ENCODE measurements around the gene HIVEP2. TPM values are rescaled to one million over a fixed set of nuclear protein-coding genes. Genes with fewer than 3 reads are reported as not detected.

HIVEP2 gene
- total RNA-seq, 1 donor from 2014 or later: 11.7 TPM

DNA sequence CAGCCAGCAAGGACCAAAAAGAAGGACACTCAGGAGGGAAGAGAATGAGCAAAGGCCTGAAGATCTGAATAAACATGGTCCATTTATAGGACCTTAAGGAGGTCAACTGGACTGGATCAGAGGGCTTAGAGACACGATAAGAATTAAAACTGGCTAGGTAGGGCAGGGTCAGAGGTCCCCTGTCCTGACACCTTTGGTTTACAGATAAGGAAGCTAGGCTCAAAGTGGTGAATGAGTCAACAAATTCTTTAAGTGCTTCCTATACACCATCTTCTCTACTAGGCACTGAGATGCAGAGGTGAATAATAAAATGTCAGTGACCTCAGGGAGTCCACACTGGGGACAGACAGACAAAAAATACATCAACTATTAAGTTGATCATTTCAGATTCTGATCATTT lies 70.3 kb downstream of the HIVEP2 start:
- Mint-ChIP-seq H3K27ac (ENCODE audit: unreplicated experiment) (no peak overlapping the region), H3K4me1 (ENCODE audit: low read depth) (peaks cover 29% of the 10 kb centered on the region), H3K4me3 (ENCODE audit: unreplicated experiment) (no peak overlapping the region)

DNA sequence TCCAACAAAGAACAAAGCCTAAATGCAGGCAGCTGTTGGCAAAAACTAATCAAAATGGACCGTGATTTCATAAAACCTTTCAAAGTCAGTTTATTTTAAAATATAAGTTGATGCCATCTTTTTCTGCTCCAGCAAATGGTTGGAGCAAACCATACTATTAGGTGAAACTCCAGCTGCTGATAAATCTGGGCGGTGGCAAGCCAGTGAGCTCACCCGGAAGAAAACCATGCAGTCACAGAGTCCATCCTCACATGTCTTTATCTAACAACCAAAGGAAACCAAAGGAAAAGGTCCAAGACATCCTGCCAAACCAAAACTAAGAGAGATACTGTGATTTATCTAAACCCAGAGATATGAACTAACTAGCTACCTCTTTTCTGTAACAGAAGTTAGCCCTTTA lies 72.6 kb downstream of the HIVEP2 start:
- no peak for TF ChIP-seq CTCF (IDR thresholded peaks at IDR 0.05)
- no peaks in the 10 kb centered on the region for H3K36me3 Mint-ChIP-seq (ENCODE audit: low read depth)
- H3K27ac Mint-ChIP-seq (ENCODE audit: unreplicated experiment): no peak overlapping the region
- H3K9me3 Mint-ChIP-seq (ENCODE audit: low read depth): peaks cover under 1% of the 10 kb centered on the region
- no peak for DNase-seq (ENCODE audit: low spot score)
- peaks cover 29% of the 10 kb centered on the region for H3K4me1 Mint-ChIP-seq (ENCODE audit: low read depth)
- no peaks in the 10 kb centered on the region for H3K27me3 Mint-ChIP-seq (ENCODE audit: low read depth)
- H3K4me3 Mint-ChIP-seq (ENCODE audit: unreplicated experiment): no peak overlapping the region

More for the DNA sequence above, 70.3 kb downstream of the HIVEP2 start:
- H3K36me3 Mint-ChIP-seq (ENCODE audit: low read depth): no peaks in the 10 kb centered on the region
- no peak for DNase-seq (ENCODE audit: low spot score)
- TF ChIP-seq CTCF (IDR thresholded peaks at IDR 0.05): no peak
- peaks cover 3% of the 10 kb centered on the region for H3K9me3 Mint-ChIP-seq (ENCODE audit: low read depth)
- no peaks in the 10 kb centered on the region for H3K27me3 Mint-ChIP-seq (ENCODE audit: low read depth)

DNA sequence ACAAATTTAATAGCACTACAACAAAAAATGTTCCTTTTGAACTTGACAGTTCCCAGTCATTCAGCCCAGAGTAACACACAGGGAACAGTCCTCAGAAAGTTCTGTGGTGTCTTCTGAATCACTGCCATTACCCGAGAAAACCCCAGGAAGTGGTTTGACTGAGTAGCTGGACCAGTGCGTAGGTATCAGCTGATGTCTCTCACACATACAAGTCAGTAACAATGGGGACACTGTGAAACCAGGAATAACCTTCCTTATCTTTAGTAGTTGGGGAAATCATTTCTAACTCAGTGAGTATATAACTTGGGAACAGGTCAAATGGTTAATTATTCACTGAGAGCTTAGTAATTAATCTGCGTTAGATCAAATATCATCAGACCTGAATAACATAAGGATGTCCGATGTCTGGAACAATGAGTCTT lies 73.1 kb downstream of the HIVEP2 start:
- H3K27me3 Mint-ChIP-seq (ENCODE audit: low read depth): no peaks in the 10 kb centered on the region
- peaks cover 29% of the 10 kb centered on the region for H3K4me1 Mint-ChIP-seq (ENCODE audit: low read depth)
- no peak overlapping the region for H3K4me3 Mint-ChIP-seq (ENCODE audit: unreplicated experiment)
- no peaks in the 10 kb centered on the region for H3K9me3 Mint-ChIP-seq (ENCODE audit: low read depth)
- no peak for TF ChIP-seq CTCF (IDR thresholded peaks at IDR 0.05)
- H3K27ac Mint-ChIP-seq (ENCODE audit: unreplicated experiment): peak overlapping the region; percentile 34
- no peaks in the 10 kb centered on the region for H3K36me3 Mint-ChIP-seq (ENCODE audit: low read depth)
- DNase-seq (ENCODE audit: low spot score): no peak

- Mint-ChIP-seq H3K4me1 (ENCODE audit: low read depth) (peaks cover 29% of the 10 kb centered on the region), H3K27ac (ENCODE audit: unreplicated experiment) (no peak overlapping the region), H3K36me3 (ENCODE audit: low read depth) (no peaks in the 10 kb centered on the region), H3K9me3 (ENCODE audit: low read depth) (no peaks in the 10 kb centered on the region), H3K4me3 (ENCODE audit: unreplicated experiment) (no peak overlapping the region), H3K27me3 (ENCODE audit: low read depth) (no peaks in the 10 kb centered on the region)
- no peak for TF ChIP-seq CTCF (IDR thresholded peaks at IDR 0.05)
- DNase-seq (ENCODE audit: low spot score): no peak
Measured at GRCh38 chr6:142870787-142871415, 74.1 kb downstream of the HIVEP2 start.

GRCh38 chr6:142868917-142869316 lies 76.1 kb downstream of the HIVEP2 start:
- Mint-ChIP-seq H3K36me3 (ENCODE audit: low read depth) (no peaks in the 10 kb centered on the region), H3K4me3 (ENCODE audit: unreplicated experiment) (no peak overlapping the region), H3K27me3 (ENCODE audit: low read depth) (no peaks in the 10 kb centered on the region), H3K9me3 (ENCODE audit: low read depth) (no peaks in the 10 kb centered on the region), H3K4me1 (ENCODE audit: low read depth) (peaks cover 21% of the 10 kb centered on the region), H3K27ac (ENCODE audit: unreplicated experiment) (no peak overlapping the region)
- TF ChIP-seq CTCF (IDR thresholded peaks at IDR 0.05): no peak
- no peak for DNase-seq (ENCODE audit: low spot score)

All from chondrocyte (in vitro differentiated cells).